Panc1 (cell line): ENCODE data around the gene ATAD5. TPM values are rescaled to one million over a fixed set of nuclear protein-coding genes. Genes with fewer than 3 reads are reported as not detected.

ENCODE experiments used
- ATAC-seq: fragments of 200-7000 bp; cut with Tn5 transposase; 2 replicates; pipeline ENCODE4 v1.9.1; 2020; ENCODE audit warnings: mild to moderate bottlenecking, moderate library complexity
- BruUV-seq: library from RNA; stranded (reverse); fragments of 400-500 nt; replicated peaks from 2 replicates; lab custom pipeline; 2021; lab: Mats Ljungman, UMichigan
- CTCF ChIA-PET: fragments of 300-600 bp; sonication (Branson Sonifier 250); formaldehyde crosslinking; loops from one replicate; lab custom pipeline; 2022; ENCODE audit warnings: antibody characterized with exemption; lab: Charles Lee
- POLR2A ChIA-PET: fragments of 300-600 bp; sonication (Branson Sonifier 250); formaldehyde crosslinking; loops from one replicate; lab custom pipeline; 2022; ENCODE audit warnings: antibody characterized with exemption; lab: Charles Lee
- DNase-seq: peaks from one replicate; pipeline ENCODE4 v3.0.0-alpha.2; 2010; ENCODE audit warnings: low read depth, low spot score
- H3K27ac ChIP-seq: 2 replicates; pipeline ENCODE4 v1.5.1; 2011; ENCODE audit warnings: mild to moderate bottlenecking, low read length, inconsistent platforms
- H3K27me3 ChIP-seq: fragments of 200-500 bp; sonication (Bioruptor generic); 2 replicates; pipeline ENCODE4 v1.6.0; 2014; ENCODE audit warnings: low read length, inconsistent platforms; ENCODE audit not compliant: control insufficient read depth, insufficient read depth
- H3K36me3 ChIP-seq: fragments of 200-500 bp; sonication (Bioruptor generic); 2 replicates; pipeline ENCODE4 v1.5.1; 2014; ENCODE audit warnings: inconsistent platforms, mild to moderate bottlenecking, low read length, moderate library complexity; ENCODE audit not compliant: control insufficient read depth, insufficient read depth
- H3K4me1 ChIP-seq: 2 replicates; pipeline ENCODE4 v1.5.1; 2011; ENCODE audit warnings: inconsistent platforms, mild to moderate bottlenecking, low read length, moderate library complexity; ENCODE audit not compliant: control insufficient read depth, insufficient read depth
- H3K4me3 ChIP-seq, 2 experiments: 2 replicates each; pipeline ENCODE4 v1.5.1; 2011 to 2012; ENCODE audit warnings: low read depth in 2 of 2, low read length in 2 of 2, mild to moderate bottlenecking in 2 of 2, inconsistent platforms in 1 of 2, moderate library complexity in 1 of 2
- H3K9me3 ChIP-seq: fragments of 200-500 bp; sonication (Bioruptor generic); 2 replicates; pipeline ENCODE4 v1.5.1; 2014; ENCODE audit warnings: low read depth, mild to moderate bottlenecking, inconsistent platforms, low read length, moderate library complexity; ENCODE audit not compliant: control insufficient read depth, insufficient read depth
- POLR2AphosphoS5 ChIP-seq: IDR thresholded peaks from 2 replicates; pipeline ENCODE4 v1.6.1; 2012; ENCODE audit warnings: mild to moderate bottlenecking, low read depth, low read length, moderate library complexity
- REST ChIP-seq, 2 experiments: IDR thresholded peaks; 2 replicates each; pipeline ENCODE4 v1.6.1; 2011 to 2012; ENCODE audit warnings: low read depth in 2 of 2, control low read depth in 1 of 2, low read length in 1 of 2, mild to moderate bottlenecking in 1 of 2, moderate library complexity in 1 of 2; ENCODE audit not compliant: insufficient read depth in 1 of 2
- SIN3A ChIP-seq: IDR thresholded peaks from 2 replicates; pipeline ENCODE4 v1.6.1; 2012; ENCODE audit warnings: low read depth, mild to moderate bottlenecking, low read length, moderate library complexity, borderline replicate concordance; ENCODE audit not compliant: insufficient read depth
- TCF7L2 ChIP-seq: IDR thresholded peaks from 2 replicates; pipeline ENCODE4 v1.6.1; 2011; ENCODE audit warnings: mild to moderate bottlenecking, low read depth, low read length, inconsistent platforms
- in situ Hi-C: cut with HindIII; loops from 2 replicates; pipeline ENCODE4 v1.10.0; 2016; ENCODE audit warnings: low sequenced_read_pairs, low pct_unique_long_range_greater_than_20kb
- intact Hi-C: fragments of 100-400 bp; cut with micrococcal nuclease; formaldehyde crosslinking; loops from one replicate; pipeline ENCODE4 v1.10.0; 2022; ENCODE audit not compliant: unreplicated experiment
- total RNA-seq: library from RNA; stranded (reverse); gene quantifications from one replicate; pipeline ENCODE4 v1.2.1, GENCODE V29; 2021; ENCODE audit not compliant: unreplicated experiment
- TF ChIP-seq, protein P1 (sequence below): fragments of 450-650 bp; IDR thresholded peaks from 2 replicates; pipeline ENCODE4 v1.5.1; 2017; ENCODE audit warnings: mild to moderate bottlenecking

Gene ATAD5
- total RNA-seq, 1 experiment from 2014 or later = 11.5 TPM

GRCh38 chr17:30864636-30865035, 32.9 kb downstream of the ATAD5 start:
- in situ Hi-C loops (no loop called here), intact Hi-C loops (no loop called here)
- H3K27ac ChIP-seq = no peak overlapping the region
- no peaks in the 10 kb centered on the region for H3K9me3 ChIP-seq
- TF ChIP-seq SIN3A (no peak), REST (IDR thresholded peaks at IDR 0.05; ENCODE audit: insufficient read depth in 1 of 2, low read depth in 2 of 2, low read length in 1 of 2) (no peak), TCF7L2 (no peak), POLR2AphosphoS5 (no peak)
- TF ChIP-seq, protein P1, sequence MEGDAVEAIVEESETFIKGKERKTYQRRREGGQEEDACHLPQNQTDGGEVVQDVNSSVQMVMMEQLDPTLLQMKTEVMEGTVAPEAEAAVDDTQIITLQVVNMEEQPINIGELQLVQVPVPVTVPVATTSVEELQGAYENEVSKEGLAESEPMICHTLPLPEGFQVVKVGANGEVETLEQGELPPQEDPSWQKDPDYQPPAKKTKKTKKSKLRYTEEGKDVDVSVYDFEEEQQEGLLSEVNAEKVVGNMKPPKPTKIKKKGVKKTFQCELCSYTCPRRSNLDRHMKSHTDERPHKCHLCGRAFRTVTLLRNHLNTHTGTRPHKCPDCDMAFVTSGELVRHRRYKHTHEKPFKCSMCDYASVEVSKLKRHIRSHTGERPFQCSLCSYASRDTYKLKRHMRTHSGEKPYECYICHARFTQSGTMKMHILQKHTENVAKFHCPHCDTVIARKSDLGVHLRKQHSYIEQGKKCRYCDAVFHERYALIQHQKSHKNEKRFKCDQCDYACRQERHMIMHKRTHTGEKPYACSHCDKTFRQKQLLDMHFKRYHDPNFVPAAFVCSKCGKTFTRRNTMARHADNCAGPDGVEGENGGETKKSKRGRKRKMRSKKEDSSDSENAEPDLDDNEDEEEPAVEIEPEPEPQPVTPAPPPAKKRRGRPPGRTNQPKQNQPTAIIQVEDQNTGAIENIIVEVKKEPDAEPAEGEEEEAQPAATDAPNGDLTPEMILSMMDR = no peak
- ChIA-PET CTCF (no interaction called here), POLR2A (no interaction called here)
- BruUV-seq = no TSS peak
- H3K36me3 ChIP-seq = no peaks in the 10 kb centered on the region; the same call in 1 of the 2 replicates
- no peak overlapping the region for H3K4me3 ChIP-seq
- DNase-seq = no peak
- no peaks in the 10 kb centered on the region for H3K4me1 ChIP-seq
- no peaks in the 10 kb centered on the region for H3K27me3 ChIP-seq
- ATAC-seq = no peak

DNA sequence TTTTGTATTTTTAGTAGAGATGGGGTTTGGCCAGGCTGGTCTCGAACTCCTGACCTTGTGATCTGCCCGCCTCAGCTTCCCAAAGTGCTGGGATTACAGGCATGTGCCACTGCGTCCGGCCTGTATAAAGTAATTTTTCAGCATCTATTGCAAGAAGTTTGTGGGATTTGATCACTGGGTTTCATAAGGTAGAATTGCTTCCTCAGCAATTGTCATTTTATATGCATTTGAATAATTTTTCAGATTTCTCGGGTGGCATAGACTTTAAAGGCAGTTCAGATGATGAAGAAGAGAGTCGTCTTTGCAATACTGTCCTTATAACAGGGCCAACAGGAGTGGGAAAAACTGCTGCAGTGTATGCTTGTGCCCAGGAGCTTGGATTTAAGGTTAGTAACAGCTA, 37.2 kb downstream of the ATAD5 start:
- no peak for ATAC-seq
- in situ Hi-C loops (no loop called here), intact Hi-C loops (no loop called here)
- no peaks in the 10 kb centered on the region for H3K27me3 ChIP-seq
- H3K4me1 ChIP-seq = no peaks in the 10 kb centered on the region
- no peaks in the 10 kb centered on the region for H3K9me3 ChIP-seq
- no peak overlapping the region for H3K4me3 ChIP-seq
- CTCF ChIA-PET = no interaction called here
- no peak for TF ChIP-seq REST (IDR thresholded peaks at IDR 0.05; ENCODE audit: insufficient read depth in 1 of 2, low read depth in 2 of 2, low read length in 1 of 2)
- TF ChIP-seq, protein P1 = no peak
- TF ChIP-seq TCF7L2 = no peak
- TF ChIP-seq POLR2AphosphoS5 = no peak
- TF ChIP-seq SIN3A = no peak
- H3K27ac ChIP-seq = no peak overlapping the region
- BruUV-seq = no TSS peak
- POLR2A ChIA-PET = no interaction called here
- DNase-seq = no peak
- H3K36me3 ChIP-seq = no peaks in the 10 kb centered on the region; the same call in 1 of the 2 replicates
